AG04449 (cell line): ENCODE measurements around the gene GDPD1.

Source experiments
- CTCF ChIA-PET: fragments of 350-600 bp; formaldehyde crosslinking; extraction: SDS; loops from one replicate; lab custom pipeline; 2021; ENCODE audit warnings: antibody characterized with exemption; lab: Yijun Ruan, JAX
- POLR2A ChIA-PET: fragments of 400-600, 350-600 bp; formaldehyde crosslinking; extraction: SDS; loops from one replicate; lab custom pipeline; 2020; ENCODE audit warnings: antibody characterized with exemption, inconsistent platforms; lab: Yijun Ruan, JAX
- DNase-seq: peaks from one replicate; pipeline ENCODE4 v3.0.0-alpha.2; 2010; ENCODE audit warnings: low read depth, low spot score
- H3K4me3 ChIP-seq: 2 replicates; pipeline ENCODE4 v1.5.1; 2011; ENCODE audit warnings: low read depth, mild to moderate bottlenecking, control low read depth, low read length
- CTCF ChIP-seq: IDR thresholded peaks from one replicate; pipeline ENCODE4 v1.5.1; 2011; ENCODE audit warnings: mild to moderate bottlenecking, moderate library complexity, low read length, control low read depth, inconsistent platforms; ENCODE audit not compliant: insufficient read depth; ENCODE audit errors: missing control alignments

The GDPD1 gene

GRCh38 chr17:59260722-59261121 is 40.4 kb downstream of the GDPD1 start:
- POLR2A ChIA-PET: no interaction called here
- CTCF ChIA-PET: no interaction called here
- TF ChIP-seq CTCF: no peak
- no peak for DNase-seq
- no peak overlapping the region for H3K4me3 ChIP-seq

GRCh38 chr17:59266745-59267144 is 46.4 kb downstream of the GDPD1 start:
- no peak for DNase-seq
- H3K4me3 ChIP-seq: no peak overlapping the region
- no peak for TF ChIP-seq CTCF
- CTCF ChIA-PET: no interaction called here
- POLR2A ChIA-PET: no interaction called here

- no peak overlapping the region for H3K4me3 ChIP-seq
- CTCF ChIA-PET: no interaction called here
- POLR2A ChIA-PET: interaction anchor here (0.6 kb wide), 1 partner anchor 184 kb away, joined by 3 read pairs; no protein-coding TSS in a partner anchor
- no peak for DNase-seq
- no peak for TF ChIP-seq CTCF
Measured at GRCh38 chr17:59267776-59268175, 47.5 kb downstream of the GDPD1 start.

GRCh38 chr17:59275618-59276017 is 55.3 kb downstream of the GDPD1 start:
- POLR2A ChIA-PET: no interaction called here

GRCh38 chr17:59277031-59277430 is 56.7 kb downstream of the GDPD1 start:
- no peak for TF ChIP-seq CTCF
- H3K4me3 ChIP-seq: no peak overlapping the region
- DNase-seq: no peak
- CTCF ChIA-PET: no interaction called here
- POLR2A ChIA-PET: no interaction called here

More at GRCh38 chr17:59275618-59276017, 55.3 kb downstream of the GDPD1 start:
- CTCF ChIA-PET: no interaction called here
- TF ChIP-seq CTCF: no peak
- no peak for DNase-seq
- H3K4me3 ChIP-seq: no peak overlapping the region

GRCh38 chr17:59278406-59278805 is 58.1 kb downstream of the GDPD1 start:
- CTCF ChIA-PET: no interaction called here
- POLR2A ChIA-PET: no interaction called here
- no peak for TF ChIP-seq CTCF

GRCh38 chr17:59284317-59284716 is 64.0 kb downstream of the GDPD1 start:
- no peak for TF ChIP-seq CTCF
- CTCF ChIA-PET: no interaction called here
- no peak overlapping the region for H3K4me3 ChIP-seq
- POLR2A ChIA-PET: no interaction called here
- DNase-seq: no peak

More at GRCh38 chr17:59278406-59278805, 58.1 kb downstream of the GDPD1 start:
- H3K4me3 ChIP-seq: no peak overlapping the region
- DNase-seq: no peak
